Activated CD4-positive, alpha-beta T cell treated with anti-CD3 and anti-CD28 coated beads, Interleukin-2, amount 10 ng/mL, durations not matched to agents 24 days and 14 days (primary cell): ENCODE data around the gene MUC7. TPM values are rescaled to one million over a fixed set of nuclear protein-coding genes. Genes with fewer than 3 reads are reported as not detected.
A peak's percentile ranks its signal among the peaks of the same experiment; 100 is the strongest.
"Not testable (repeated sequence)": the region's sequence is repeated elsewhere in the genome, so short reads cannot be mapped to it uniquely, and the experiment has no call there.

Experiments used
- DNase-seq: peaks from one replicate; pipeline ENCODE4 v3.0.0; 2022
- H3K27ac Mint-ChIP-seq: one replicate; pipeline ENCODE4 v1.8.0; 2022; ENCODE audit warnings: mild to moderate bottlenecking, mixed read lengths
- H3K27me3 Mint-ChIP-seq: one replicate; pipeline ENCODE4 v1.8.0; 2022; ENCODE audit warnings: mixed read lengths
- H3K36me3 Mint-ChIP-seq: one replicate; pipeline ENCODE4 v1.8.0; 2022; ENCODE audit warnings: low read depth, mild to moderate bottlenecking, mixed read lengths
- H3K4me1 Mint-ChIP-seq: one replicate; pipeline ENCODE4 v1.8.0; 2021; ENCODE audit warnings: mixed read lengths
- H3K4me3 Mint-ChIP-seq: one replicate; pipeline ENCODE4 v1.8.0; 2022; ENCODE audit warnings: mild to moderate bottlenecking, moderate library complexity, mixed read lengths
- H3K9me3 Mint-ChIP-seq: one replicate; pipeline ENCODE4 v1.8.0; 2021; ENCODE audit warnings: mixed read lengths
- intact Hi-C: fragments of 100-400 bp; cut with micrococcal nuclease; formaldehyde crosslinking; loops from one replicate; pipeline ENCODE4 v1.15.1; 2023
- total RNA-seq: library from RNA; stranded (reverse); gene quantifications from 2 replicates; pipeline ENCODE4 v1.2.3, GENCODE V29; 2022

The MUC7 gene
- not detected in 2 replicates for total RNA-seq

- Mint-ChIP-seq H3K4me1 (no peaks in the 10 kb centered on the region), H3K27me3 (no peaks in the 10 kb centered on the region)
These were observed at the start of gene MUC7 for GRCh38 chr4:70471897-70472296. Gene MUC7 (plus strand): TSS chr4:70472197. CDS start chr4:70474022, 1,825 bp downstream.

GRCh38 chr4:70425306-70425705 is 46.7 kb upstream of the MUC7 start:
- H3K27ac Mint-ChIP-seq, result no peak overlapping the region

More at GRCh38 chr4:70471897-70472296, at the start of gene MUC7:
- H3K4me3 Mint-ChIP-seq, result no peak within 1 kb of the TSS
- no peak within 1 kb of the TSS for H3K27ac Mint-ChIP-seq
- no peak for DNase-seq
- no peaks in the 10 kb centered on the region for H3K9me3 Mint-ChIP-seq
- intact Hi-C loops, result loop anchor here (5.0 kb wide), 1 partner anchor 50 kb away; no protein-coding TSS in a partner anchor
- no peaks in the 10 kb centered on the region for H3K36me3 Mint-ChIP-seq

GRCh38 chr4:70426789-70427188 is 45.2 kb upstream of the MUC7 start:
- peaks cover 3% of the 10 kb centered on the region for H3K9me3 Mint-ChIP-seq
- no peaks in the 10 kb centered on the region for H3K4me1 Mint-ChIP-seq
- no peaks in the 10 kb centered on the region for H3K36me3 Mint-ChIP-seq
- H3K27me3 Mint-ChIP-seq, result no peaks in the 10 kb centered on the region
- no peak overlapping the region for H3K27ac Mint-ChIP-seq
- intact Hi-C loops, result no loop called here
- no peak overlapping the region for H3K4me3 Mint-ChIP-seq
- DNase-seq, result no peak

More at GRCh38 chr4:70425306-70425705, 46.7 kb upstream of the MUC7 start:
- DNase-seq, result no peak
- Mint-ChIP-seq H3K4me1 (no peaks in the 10 kb centered on the region), H3K4me3 (no peak overlapping the region), H3K27me3 (no peaks in the 10 kb centered on the region), H3K9me3 (peaks cover 7% of the 10 kb centered on the region), H3K36me3 (no peaks in the 10 kb centered on the region)
- intact Hi-C loops, result no loop called here

- intact Hi-C loops, result no loop called here
- no peak for DNase-seq
- Mint-ChIP-seq H3K9me3 (no peaks in the 10 kb centered on the region), H3K36me3 (no peaks in the 10 kb centered on the region), H3K4me3 (no peak overlapping the region), H3K4me1 (no peaks in the 10 kb centered on the region), H3K27me3 (no peaks in the 10 kb centered on the region), H3K27ac (no peak overlapping the region)
These were observed 34.8 kb upstream of the MUC7 start for GRCh38 chr4:70437197-70437596.

GRCh38 chr4:70442474-70442873 is 29.5 kb upstream of the MUC7 start:
- intact Hi-C loops, result no loop called here
- no peaks in the 10 kb centered on the region for H3K27me3 Mint-ChIP-seq

GRCh38 chr4:70443329-70443728 is 28.7 kb upstream of the MUC7 start:
- intact Hi-C loops, result no loop called here
- no peaks in the 10 kb centered on the region for H3K27me3 Mint-ChIP-seq
- DNase-seq, result no peak
- no peak overlapping the region for H3K4me3 Mint-ChIP-seq
- H3K9me3 Mint-ChIP-seq, result no peaks in the 10 kb centered on the region
- no peaks in the 10 kb centered on the region for H3K36me3 Mint-ChIP-seq
- H3K4me1 Mint-ChIP-seq, result no peaks in the 10 kb centered on the region
- no peak overlapping the region for H3K27ac Mint-ChIP-seq

More at GRCh38 chr4:70442474-70442873, 29.5 kb upstream of the MUC7 start:
- H3K27ac Mint-ChIP-seq, result no peak overlapping the region
- H3K9me3 Mint-ChIP-seq, result no peaks in the 10 kb centered on the region
- no peak overlapping the region for H3K4me3 Mint-ChIP-seq
- H3K36me3 Mint-ChIP-seq, result no peaks in the 10 kb centered on the region
- H3K4me1 Mint-ChIP-seq, result no peaks in the 10 kb centered on the region
- no peak for DNase-seq

GRCh38 chr4:70449220-70449619 is 22.8 kb upstream of the MUC7 start:
- Mint-ChIP-seq H3K27ac (no peak overlapping the region), H3K9me3 (no peaks in the 10 kb centered on the region), H3K4me3 (no peak overlapping the region), H3K27me3 (no peaks in the 10 kb centered on the region), H3K4me1 (no peaks in the 10 kb centered on the region), H3K36me3 (no peaks in the 10 kb centered on the region)
- DNase-seq, result no peak
- intact Hi-C loops, result no loop called here

GRCh38 chr4:70452946-70453345 is 19.1 kb upstream of the MUC7 start:
- Mint-ChIP-seq H3K27me3 (no peaks in the 10 kb centered on the region), H3K4me3 (no peak overlapping the region), H3K36me3 (no peaks in the 10 kb centered on the region), H3K4me1 (no peaks in the 10 kb centered on the region), H3K27ac (no peak overlapping the region), H3K9me3 (no peaks in the 10 kb centered on the region)
- no peak for DNase-seq
- intact Hi-C loops, result no loop called here

GRCh38 chr4:70463335-70463734 is 8.7 kb upstream of the MUC7 start:
- no peaks in the 10 kb centered on the region for H3K4me1 Mint-ChIP-seq
- H3K36me3 Mint-ChIP-seq, result no peaks in the 10 kb centered on the region
- H3K4me3 Mint-ChIP-seq, result no peak overlapping the region
- intact Hi-C loops, result no loop called here
- no peaks in the 10 kb centered on the region for H3K9me3 Mint-ChIP-seq
- no peaks in the 10 kb centered on the region for H3K27me3 Mint-ChIP-seq
- DNase-seq, result no peak
- no peak overlapping the region for H3K27ac Mint-ChIP-seq

GRCh38 chr4:70473679-70474078 is 1.7 kb downstream of the MUC7 start:
- Mint-ChIP-seq H3K27me3 (no peaks in the 10 kb centered on the region), H3K4me3 (no peak overlapping the region), H3K27ac (no peak overlapping the region), H3K36me3 (no peaks in the 10 kb centered on the region), H3K9me3 (no peaks in the 10 kb centered on the region), H3K4me1 (no peaks in the 10 kb centered on the region)
- intact Hi-C loops, result loop anchor here (5.0 kb wide), 1 partner anchor 51 kb away; no protein-coding TSS in a partner anchor
- DNase-seq, result no peak

- intact Hi-C loops, result no loop called here
- Mint-ChIP-seq H3K4me1 (no peaks in the 10 kb centered on the region), H3K27ac (no peak overlapping the region), H3K9me3 (no peaks in the 10 kb centered on the region), H3K27me3 (no peaks in the 10 kb centered on the region), H3K4me3 (no peak overlapping the region), H3K36me3 (no peaks in the 10 kb centered on the region)
- DNase-seq, result no peak
These were observed 16.8 kb downstream of the MUC7 start for GRCh38 chr4:70488748-70489147.

GRCh38 chr4:70496231-70496630 is 24.2 kb downstream of the MUC7 start:
- no peak for DNase-seq
- H3K27me3 Mint-ChIP-seq, result no peaks in the 10 kb centered on the region
- no peaks in the 10 kb centered on the region for H3K9me3 Mint-ChIP-seq
- intact Hi-C loops, result no loop called here
- H3K4me3 Mint-ChIP-seq, result no peak overlapping the region
- no peaks in the 10 kb centered on the region for H3K36me3 Mint-ChIP-seq
- no peak overlapping the region for H3K27ac Mint-ChIP-seq
- H3K4me1 Mint-ChIP-seq, result no peaks in the 10 kb centered on the region

- H3K4me3 Mint-ChIP-seq, DNase-seq, intact Hi-C loops, H3K4me1 Mint-ChIP-seq, H3K27me3 Mint-ChIP-seq, H3K27ac Mint-ChIP-seq, H3K9me3 Mint-ChIP-seq, H3K36me3 Mint-ChIP-seq: not testable (repeated sequence)
These were observed 29.8 kb downstream of the MUC7 start for GRCh38 chr4:70501838-70502237.

- H3K4me1 Mint-ChIP-seq, result no peaks in the 10 kb centered on the region
- intact Hi-C loops, result loop anchor here (2.0 kb wide), 1 partner anchor 816 kb away; no protein-coding TSS in a partner anchor
- no peaks in the 10 kb centered on the region for H3K9me3 Mint-ChIP-seq
- no peaks in the 10 kb centered on the region for H3K36me3 Mint-ChIP-seq
- no peak for DNase-seq
- H3K27me3 Mint-ChIP-seq, result no peaks in the 10 kb centered on the region
- H3K4me3 Mint-ChIP-seq, result no peak overlapping the region
- H3K27ac Mint-ChIP-seq, result no peak overlapping the region
These were observed 32.7 kb downstream of the MUC7 start for GRCh38 chr4:70504733-70505132.

GRCh38 chr4:70505151-70505748 is 33.3 kb downstream of the MUC7 start:
- no peak overlapping the region for H3K27ac Mint-ChIP-seq
- no peaks in the 10 kb centered on the region for H3K9me3 Mint-ChIP-seq
- H3K4me3 Mint-ChIP-seq, result no peak overlapping the region
- H3K27me3 Mint-ChIP-seq, result no peaks in the 10 kb centered on the region
- intact Hi-C loops, result loop anchor here (2.0 kb wide), 1 partner anchor 816 kb away; no protein-coding TSS in a partner anchor
- H3K4me1 Mint-ChIP-seq, result no peaks in the 10 kb centered on the region
- no peaks in the 10 kb centered on the region for H3K36me3 Mint-ChIP-seq
- DNase-seq, result peak; percentile 85
